ENCODE measurements around the gene ECE2.

The ECE2 gene

GRCh38 chr3:184283681-184284080, 7.9 kb downstream of the ECE2 start:
- Histone ChIP-seq H3K4me1 (ENCODE audit: control insufficient read depth, insufficient read depth, low read length) (no peaks in the 10 kb centered on the region), H3K9me3 (ENCODE audit: control insufficient read depth, insufficient read depth, low read depth, low read length) (no peaks in the 10 kb centered on the region), H3K27ac (ENCODE audit: extremely low read depth, low read depth, low read length) (no peak overlapping the region), H3K4me3 (ENCODE audit: low read depth, low read length) (no peak overlapping the region), H3K36me3 (ENCODE audit: control insufficient read depth in 2 of 2, insufficient read depth in 1 of 2, low read length in 2 of 2) (no peaks in the 10 kb centered on the region)
- ChIA-PET POLR2A (no interaction called here), CTCF (interaction anchor here (0.6 to 1.3 kb wide), 4 partner anchors 10 to 217 kb away, joined by 3 to 4 read pairs (median 4); no protein-coding TSS in a partner anchor)
- no peak for TF ChIP-seq ZFHX2 (tag by site-specific recombination; conservative IDR thresholded peaks at IDR 0.05)
- TF ChIP-seq SP2 (tag by site-specific recombination; IDR thresholded peaks at IDR 0.05) = no peak
- no peak for TF ChIP-seq ZNF366 (tag by site-specific recombination; conservative IDR thresholded peaks at IDR 0.05)
- no peak for TF ChIP-seq ZNF701 (tag by site-specific recombination; IDR thresholded peaks at IDR 0.05)
- no peak for TF ChIP-seq ZNF707 (tag by site-specific recombination; IDR thresholded peaks at IDR 0.05)
- TF ChIP-seq ZNF561 (tag by site-specific recombination; IDR thresholded peaks at IDR 0.05; ENCODE audit: borderline replicate concordance) = no peak
- TF ChIP-seq ZNF16 (tag by site-specific recombination; IDR thresholded peaks at IDR 0.05; ENCODE audit: low read depth) = no peak
- no peak for TF ChIP-seq IKZF3 (tag by site-specific recombination; IDR thresholded peaks at IDR 0.05)
- no peak for TF ChIP-seq GFI1B (tag by site-specific recombination; IDR thresholded peaks at IDR 0.05)
- no peak for TF ChIP-seq BCL6B (tag by site-specific recombination; IDR thresholded peaks at IDR 0.05)

- CTCF ChIA-PET = interaction anchor here (0.6 to 1.3 kb wide), 9 partner anchors 9 to 1170 kb away, joined by 3 to 5 read pairs (median 3); no protein-coding TSS in a partner anchor
- H3K4me1 ChIP-seq (ENCODE audit: control insufficient read depth, insufficient read depth, low read length) = no peaks in the 10 kb centered on the region
- H3K4me3 ChIP-seq (ENCODE audit: low read depth, low read length) = no peak overlapping the region
- no peak overlapping the region for H3K27ac ChIP-seq (ENCODE audit: extremely low read depth, low read depth, low read length)
- H3K9me3 ChIP-seq (ENCODE audit: control insufficient read depth, insufficient read depth, low read depth, low read length) = no peaks in the 10 kb centered on the region
- POLR2A ChIA-PET = no interaction called here
- no peaks in the 10 kb centered on the region for H3K36me3 ChIP-seq (ENCODE audit: control insufficient read depth in 2 of 2, insufficient read depth in 1 of 2, low read length in 2 of 2)
- TF ChIP-seq GLI4 (tag by site-specific recombination; IDR thresholded peaks at IDR 0.05) = no peak
- TF ChIP-seq ZNF112 (tag by site-specific recombination; IDR thresholded peaks at IDR 0.05) = no peak
- TF ChIP-seq ZNF561 (tag by site-specific recombination; IDR thresholded peaks at IDR 0.05; ENCODE audit: borderline replicate concordance) = peak; percentile 63; the same call in 1 of the 2 replicates
- TF ChIP-seq ZIC2 (tag by site-specific recombination; IDR thresholded peaks at IDR 0.05) = no peak
- TF ChIP-seq ZNF37A (tag by site-specific recombination; IDR thresholded peaks at IDR 0.05) = no peak
- no peak for TF ChIP-seq ZNF23 (tag by site-specific recombination; IDR thresholded peaks at IDR 0.05; ENCODE audit: borderline replicate concordance)
- no peak for TF ChIP-seq ZBTB17 (tag by site-specific recombination; IDR thresholded peaks at IDR 0.05)
- TF ChIP-seq CTCF (tag by site-specific recombination; IDR thresholded peaks at IDR 0.05) = 0 out of 2 replicates have a peak, but pooled peaks have one; percentile 28
- no peak for TF ChIP-seq ZNF501 (tag by site-specific recombination; IDR thresholded peaks at IDR 0.05)
- TF ChIP-seq GFI1B (tag by site-specific recombination; IDR thresholded peaks at IDR 0.05) = no peak
- 0 out of 2 replicates have a peak, but pooled peaks have one; percentile 46 for TF ChIP-seq MYNN (tag by site-specific recombination; IDR thresholded peaks at IDR 0.05; ENCODE audit: borderline replicate concordance)
- TF ChIP-seq YY2 (tag by site-specific recombination; IDR thresholded peaks at IDR 0.05) = no peak
- TF ChIP-seq ZNF146 (tag by site-specific recombination; IDR thresholded peaks at IDR 0.05) = no peak
- TF ChIP-seq ZNF654 (tag by site-specific recombination; IDR thresholded peaks at IDR 0.05; ENCODE audit: low read depth) = peak; percentile 60
- no peak for TF ChIP-seq ZNF221 (tag by site-specific recombination; IDR thresholded peaks at IDR 0.05; ENCODE audit: borderline replicate concordance)
- no peak for TF ChIP-seq INSM2 (tag by site-specific recombination; IDR thresholded peaks at IDR 0.05)
- no peak for TF ChIP-seq OSR2 (tag by site-specific recombination; IDR thresholded peaks at IDR 0.05)
- TF ChIP-seq ZNF843 (tag by site-specific recombination; IDR thresholded peaks at IDR 0.05) = no peak
- TF ChIP-seq ZNF624 (tag by site-specific recombination; IDR thresholded peaks at IDR 0.05) = no peak
- TF ChIP-seq ZNF324 (tag by site-specific recombination; IDR thresholded peaks at IDR 0.05) = peak; percentile 29; the same call in 1 of the 2 replicates
- no peak for TF ChIP-seq ZNF621 (tag by site-specific recombination; IDR thresholded peaks at IDR 0.05)
- no peak for TF ChIP-seq ZNF184 (tag by site-specific recombination; IDR thresholded peaks at IDR 0.05)
- peak; percentile 93 for TF ChIP-seq ZNF449 (tag by site-specific recombination; IDR thresholded peaks at IDR 0.05)
- no peak for TF ChIP-seq ZBTB8A (tag by site-specific recombination; IDR thresholded peaks at IDR 0.05)
Observed at GRCh38 chr3:184284696-184285095, 8.9 kb downstream of the ECE2 start.

Data from HEK293 (cell line).